DMS53 treated with DMSO at 0.1 percent for 48 hours (cell line): ENCODE measurements around the gene ZFP36L1.

ENCODE experiments used
- DNase-seq: peaks from one replicate; lab custom pipeline; 2025; ENCODE audit not compliant: unreplicated experiment; lab: John Stamatoyannopoulos, UW

ZFP36L1 gene

DNA sequence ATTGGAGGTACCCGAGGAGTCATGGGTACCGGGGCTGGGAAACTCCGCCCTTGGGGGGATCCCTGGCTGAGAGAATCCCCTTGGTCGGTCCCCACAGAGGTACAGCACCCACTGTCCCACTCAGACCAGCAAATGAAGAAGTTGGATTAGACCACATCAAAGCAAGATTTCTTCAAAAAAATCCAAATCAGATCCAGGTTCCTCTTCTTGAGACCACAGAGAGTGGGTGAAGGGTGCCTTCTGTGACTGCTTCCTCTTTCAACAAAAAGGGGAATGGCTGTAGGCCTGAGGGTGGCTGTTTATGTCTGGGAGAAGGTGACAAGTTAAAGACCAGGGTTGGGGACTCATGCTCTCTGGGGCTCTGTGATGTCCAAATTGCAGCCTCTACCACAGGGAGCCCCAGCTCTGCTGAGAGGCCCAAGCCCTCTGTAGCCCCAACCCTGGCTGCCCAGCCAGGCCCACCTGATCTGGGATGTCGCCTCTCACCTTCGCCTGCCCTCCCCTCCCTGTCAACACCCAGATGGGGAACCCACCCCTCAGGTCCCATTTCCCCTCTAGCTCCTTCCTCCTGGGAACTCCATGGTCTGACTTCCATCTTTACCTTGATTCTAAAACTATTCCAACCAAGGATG, 50.9 kb downstream of the ZFP36L1 start:
- DNase-seq, result no peak

DNA sequence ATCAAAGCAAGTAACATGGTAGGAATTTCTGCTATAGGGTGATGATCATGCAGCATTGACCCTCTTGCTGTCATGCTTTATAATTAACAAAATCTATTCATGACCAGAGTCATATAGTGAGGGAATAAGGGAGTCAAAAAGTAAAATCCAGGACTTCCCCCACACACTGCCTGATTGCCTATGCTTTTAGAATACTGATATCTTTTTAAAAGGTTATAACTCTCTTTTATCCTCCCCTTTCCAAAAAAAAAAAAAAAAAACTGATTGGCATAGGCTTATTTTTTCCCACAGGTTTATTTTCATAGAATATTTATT, 51.4 kb downstream of the ZFP36L1 start:
- no peak for DNase-seq

- no peak for DNase-seq
Measured at GRCh38 chr14:68740788-68741476, 51.9 kb downstream of the ZFP36L1 start.

DNA sequence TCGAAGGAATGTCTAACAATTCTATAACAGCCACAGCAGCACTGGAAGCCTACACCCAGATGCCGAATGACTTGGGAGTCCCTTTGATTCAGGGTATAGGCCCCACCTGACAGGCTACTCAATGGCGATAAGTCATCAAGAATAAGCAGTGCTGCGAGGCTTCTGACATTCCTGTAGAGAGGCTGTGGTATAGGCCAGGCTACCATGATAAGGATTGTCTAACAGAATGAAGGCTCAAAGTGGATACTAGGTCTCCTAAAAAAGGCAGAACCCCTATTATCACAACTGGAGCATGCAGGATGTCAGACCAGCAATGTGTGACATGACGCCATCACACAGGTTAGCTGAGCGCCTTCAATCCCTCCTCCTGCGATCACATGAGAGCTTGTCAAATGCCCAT, 53.2 kb downstream of the ZFP36L1 start:
- DNase-seq, result no peak

GRCh38 chr14:68738559-68738958, 54.3 kb downstream of the ZFP36L1 start:
- DNase-seq, result no peak
